ENCODE measurements around the gene CDC42.

DNA sequence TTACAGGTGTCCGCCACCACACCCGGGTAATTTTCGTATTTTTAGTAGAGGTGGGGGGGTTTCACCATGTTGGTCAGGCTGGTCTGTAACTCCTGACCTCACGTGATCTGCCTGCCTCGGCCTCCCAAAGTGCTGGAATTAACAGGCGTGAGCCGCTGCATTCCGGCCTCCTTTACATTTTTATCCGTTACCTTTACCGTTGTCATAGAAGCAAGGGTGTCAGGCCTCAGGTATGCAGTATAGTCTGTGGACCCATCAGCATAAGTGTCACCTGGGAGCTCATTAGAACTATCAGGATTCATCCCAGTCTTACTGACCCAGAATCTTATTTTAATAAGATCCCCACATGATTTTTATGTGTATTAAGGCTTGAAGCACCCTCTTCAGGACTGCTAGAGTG lies 5.4 kb downstream of the CDC42 start:
- TF ChIP-seq NFE2 (IDR thresholded peaks at IDR 0.05; ENCODE audit: low read depth) (no peak), PML (IDR thresholded peaks at IDR 0.05; ENCODE audit: low read length) (no peak), HNRNPH1 (optimal IDR thresholded peaks at IDR 0.05; ENCODE audit: low read depth, low read length) (no peak), CREB1 (IDR thresholded peaks at IDR 0.05) (no peak), CREB1 (CRISPR knock-in tag; IDR thresholded peaks at IDR 0.05) (no peak), ZNF354B (CRISPR knock-in tag; IDR thresholded peaks at IDR 0.05) (no peak), KDM1A (IDR thresholded peaks at IDR 0.05) (no peak), JUNB (CRISPR knock-in tag; conservative IDR thresholded peaks at IDR 0.05) (no peak), WHSC1 (IDR thresholded peaks at IDR 0.05; ENCODE audit: low read length) (no peak), MXI1 (IDR thresholded peaks at IDR 0.05; ENCODE audit: low read depth, low read length) (no peak), FOXP1 (CRISPR knock-in tag; IDR thresholded peaks at IDR 0.05) (no peak), KAT7 (CRISPR knock-in tag; IDR thresholded peaks at IDR 0.05; ENCODE audit: borderline replicate concordance) (no peak), HEY1 (CRISPR knock-in tag; IDR thresholded peaks at IDR 0.05; ENCODE audit: borderline replicate concordance) (no peak)
- TF ChIP-seq, protein P1, sequence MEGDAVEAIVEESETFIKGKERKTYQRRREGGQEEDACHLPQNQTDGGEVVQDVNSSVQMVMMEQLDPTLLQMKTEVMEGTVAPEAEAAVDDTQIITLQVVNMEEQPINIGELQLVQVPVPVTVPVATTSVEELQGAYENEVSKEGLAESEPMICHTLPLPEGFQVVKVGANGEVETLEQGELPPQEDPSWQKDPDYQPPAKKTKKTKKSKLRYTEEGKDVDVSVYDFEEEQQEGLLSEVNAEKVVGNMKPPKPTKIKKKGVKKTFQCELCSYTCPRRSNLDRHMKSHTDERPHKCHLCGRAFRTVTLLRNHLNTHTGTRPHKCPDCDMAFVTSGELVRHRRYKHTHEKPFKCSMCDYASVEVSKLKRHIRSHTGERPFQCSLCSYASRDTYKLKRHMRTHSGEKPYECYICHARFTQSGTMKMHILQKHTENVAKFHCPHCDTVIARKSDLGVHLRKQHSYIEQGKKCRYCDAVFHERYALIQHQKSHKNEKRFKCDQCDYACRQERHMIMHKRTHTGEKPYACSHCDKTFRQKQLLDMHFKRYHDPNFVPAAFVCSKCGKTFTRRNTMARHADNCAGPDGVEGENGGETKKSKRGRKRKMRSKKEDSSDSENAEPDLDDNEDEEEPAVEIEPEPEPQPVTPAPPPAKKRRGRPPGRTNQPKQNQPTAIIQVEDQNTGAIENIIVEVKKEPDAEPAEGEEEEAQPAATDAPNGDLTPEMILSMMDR (IDR thresholded peaks at IDR 0.05 in 2 of 3, conservative IDR thresholded peaks at IDR 0.05 in 1 of 3; ENCODE audit: insufficient read depth in 2 of 3, low read depth in 1 of 3, low read length in 3 of 3), result no peak
- TF ChIP-seq, protein P2, sequence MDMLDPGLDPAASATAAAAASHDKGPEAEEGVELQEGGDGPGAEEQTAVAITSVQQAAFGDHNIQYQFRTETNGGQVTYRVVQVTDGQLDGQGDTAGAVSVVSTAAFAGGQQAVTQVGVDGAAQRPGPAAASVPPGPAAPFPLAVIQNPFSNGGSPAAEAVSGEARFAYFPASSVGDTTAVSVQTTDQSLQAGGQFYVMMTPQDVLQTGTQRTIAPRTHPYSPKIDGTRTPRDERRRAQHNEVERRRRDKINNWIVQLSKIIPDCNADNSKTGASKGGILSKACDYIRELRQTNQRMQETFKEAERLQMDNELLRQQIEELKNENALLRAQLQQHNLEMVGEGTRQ (CRISPR knock-in tag; IDR thresholded peaks at IDR 0.05), result no peak
